HG02884 (cell line): Measurements from ENCODE around the gene GSS.

Experiments
- ATAC-seq: cut with Tn5 transposase; IDR thresholded peaks from one replicate; pipeline ENCODE4 v1.9.1; 2021; ENCODE audit warnings: mild to moderate bottlenecking, moderate library complexity; ENCODE audit not compliant: unreplicated experiment

The GSS gene

DNA sequence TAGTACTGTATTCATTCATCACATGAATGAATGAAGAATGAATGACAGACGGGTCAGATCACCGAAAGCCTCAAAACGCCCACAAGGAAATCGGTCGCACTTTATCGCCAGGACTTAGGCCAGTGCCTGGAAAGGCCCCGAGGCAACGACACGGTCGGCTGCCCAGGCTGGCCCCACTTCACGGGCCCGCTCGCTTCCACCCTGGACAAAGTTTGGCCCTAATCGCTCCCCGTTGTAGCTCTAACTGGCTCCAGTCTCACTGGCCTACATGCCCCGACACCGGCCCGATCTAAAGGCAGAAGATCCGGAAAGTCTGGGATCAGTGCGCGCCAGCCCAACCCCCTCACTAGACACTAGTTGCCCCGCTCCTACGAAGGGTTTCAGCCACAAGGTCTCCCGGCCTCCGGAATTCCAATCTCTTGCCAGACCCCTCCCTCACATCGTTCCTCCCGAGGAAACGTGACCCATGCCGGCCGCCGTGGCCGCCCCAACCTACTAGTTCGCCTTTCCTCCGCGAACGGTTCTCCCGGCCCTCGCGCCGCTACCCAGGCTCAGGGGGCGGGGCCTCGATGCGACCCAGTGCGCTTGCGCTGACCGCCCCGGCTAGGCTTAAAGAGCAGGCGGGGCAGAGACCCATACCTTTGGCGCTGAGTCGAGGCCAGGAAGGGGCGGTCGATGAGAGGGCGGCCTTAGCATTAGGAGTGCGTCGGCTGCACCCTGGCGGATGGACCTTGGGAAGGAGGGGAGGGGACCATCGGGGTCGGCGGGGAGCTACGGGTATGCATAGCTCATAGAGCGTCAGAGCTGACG is at the start of gene GSS, which contains the start of gene MYH7B:
Gene GSS, minus strand, starts transcription at position 576 of the 810 bp plus-strand sequence. CDS start 3,954 bp downstream, outside the sequence.
Gene MYH7B, plus strand, starts transcription at position 638 of the 810 bp plus-strand sequence. CDS start 22,138 bp downstream, outside the sequence.
- ATAC-seq = peak; percentile 90

GRCh38 chr20:35004749-35005462 is 49.3 kb upstream of the GSS start:
- no peak for ATAC-seq

DNA sequence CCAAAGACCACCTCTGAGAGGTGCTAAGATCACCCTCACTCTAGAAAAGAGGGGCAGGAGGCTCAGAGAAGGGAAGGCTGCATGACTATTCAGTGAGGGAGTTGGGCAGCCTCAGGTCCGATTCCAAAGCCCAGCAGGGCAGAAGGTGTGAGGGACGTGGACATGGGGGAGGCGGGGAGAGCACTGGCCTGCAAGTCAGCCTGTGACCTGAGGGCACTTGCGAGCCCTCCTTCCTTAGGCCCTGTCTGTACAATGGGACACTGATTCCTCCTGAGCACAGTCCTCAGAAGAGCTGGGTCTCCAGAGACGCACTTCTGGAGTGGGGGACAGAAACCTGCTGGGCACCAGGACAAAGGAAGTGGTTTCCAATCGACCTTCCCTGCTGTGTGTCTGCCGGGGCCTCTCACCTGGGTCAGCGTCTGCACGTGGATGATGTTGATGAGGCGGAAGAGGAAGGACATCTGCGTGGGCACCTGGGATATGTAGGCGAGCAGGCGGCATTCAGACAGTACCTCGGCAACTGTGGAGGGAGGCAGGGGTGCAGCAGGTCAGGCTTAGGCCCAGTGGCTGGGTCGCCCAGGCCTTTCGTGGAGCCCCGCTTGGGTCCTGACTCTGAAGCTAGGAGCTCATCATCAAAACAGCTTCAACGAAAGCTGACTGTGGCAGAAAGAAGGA is 48.6 kb upstream of the GSS start:
- ATAC-seq = no peak

DNA sequence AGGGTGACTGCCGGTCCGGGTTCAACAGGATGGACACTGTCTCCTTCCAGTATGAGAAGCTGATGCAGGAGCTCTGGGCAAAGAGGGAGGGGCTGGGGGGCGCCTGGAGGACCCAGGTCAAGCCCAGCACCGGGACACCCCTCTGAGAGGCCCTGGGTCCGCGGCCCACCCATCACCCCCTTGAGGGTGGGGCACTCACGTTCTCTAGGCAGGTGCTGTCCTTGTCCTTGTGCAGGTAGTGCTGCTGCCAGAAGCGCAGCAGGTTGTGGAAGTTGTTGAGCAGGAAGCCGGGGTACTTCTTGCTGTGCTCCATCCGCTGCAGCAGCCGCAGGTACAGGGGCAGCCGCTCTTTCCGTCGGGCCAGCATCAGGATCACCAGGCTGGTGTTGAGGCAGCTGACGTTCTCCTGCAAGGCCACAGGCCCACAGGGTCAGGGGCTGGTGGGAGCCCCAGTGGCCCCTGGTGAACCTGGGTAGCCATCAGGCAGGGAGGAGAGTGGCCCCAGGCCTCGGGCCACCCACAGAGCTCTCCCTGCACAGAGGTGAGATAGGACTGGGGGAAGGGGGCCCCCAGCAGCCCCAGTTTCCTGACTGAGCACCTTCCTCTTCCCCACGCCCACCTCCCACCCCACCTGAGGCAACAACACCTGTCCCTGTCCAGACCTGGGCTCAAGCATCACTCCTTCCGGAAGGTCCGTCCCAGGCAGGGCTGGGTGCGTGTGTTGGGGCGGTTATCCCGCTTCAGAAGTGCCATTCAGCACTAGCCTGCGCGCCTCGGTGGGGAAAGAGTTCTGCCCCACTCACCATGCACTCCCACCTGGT is 47.8 kb upstream of the GSS start:
- no peak for ATAC-seq

GRCh38 chr20:35002426-35003210 is 47.0 kb upstream of the GSS start:
- ATAC-seq = no peak

DNA sequence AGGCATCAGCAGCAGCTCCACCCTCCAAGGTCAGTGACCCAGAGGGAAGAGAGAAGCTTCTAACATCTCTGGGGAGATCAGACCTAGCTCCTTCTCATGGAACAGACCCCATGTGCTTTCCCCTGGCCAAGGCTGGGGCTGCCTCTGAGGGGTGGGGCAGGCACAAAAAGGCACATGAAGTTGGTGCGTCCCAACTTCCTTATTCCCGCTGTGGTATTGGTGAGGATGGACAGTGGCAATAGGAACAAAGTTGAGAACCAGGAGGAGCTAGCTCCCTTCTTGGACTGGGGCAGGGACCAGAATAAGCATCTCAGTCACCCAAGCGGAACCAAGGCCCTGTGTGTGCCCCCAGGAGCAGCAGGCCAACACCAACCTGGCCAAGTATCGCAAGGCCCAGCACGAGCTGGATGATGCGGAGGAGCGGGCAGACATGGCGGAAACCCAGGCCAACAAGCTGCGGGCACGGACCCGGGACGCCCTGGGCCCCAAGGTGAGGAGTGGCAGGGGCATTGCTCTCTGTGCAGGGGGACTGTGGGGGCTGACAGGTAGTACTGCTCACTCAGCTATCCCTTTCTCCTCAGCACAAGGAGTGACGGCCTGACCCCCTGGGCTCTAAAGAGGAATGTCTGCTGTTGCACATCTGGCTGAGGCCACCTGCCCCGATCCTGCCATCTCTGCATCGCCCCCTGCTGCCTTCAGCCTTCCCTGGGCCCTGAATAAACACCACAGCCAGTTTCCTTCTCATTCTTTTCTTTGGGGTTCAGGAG is 46.2 kb upstream of the GSS start:
- no peak for ATAC-seq

DNA sequence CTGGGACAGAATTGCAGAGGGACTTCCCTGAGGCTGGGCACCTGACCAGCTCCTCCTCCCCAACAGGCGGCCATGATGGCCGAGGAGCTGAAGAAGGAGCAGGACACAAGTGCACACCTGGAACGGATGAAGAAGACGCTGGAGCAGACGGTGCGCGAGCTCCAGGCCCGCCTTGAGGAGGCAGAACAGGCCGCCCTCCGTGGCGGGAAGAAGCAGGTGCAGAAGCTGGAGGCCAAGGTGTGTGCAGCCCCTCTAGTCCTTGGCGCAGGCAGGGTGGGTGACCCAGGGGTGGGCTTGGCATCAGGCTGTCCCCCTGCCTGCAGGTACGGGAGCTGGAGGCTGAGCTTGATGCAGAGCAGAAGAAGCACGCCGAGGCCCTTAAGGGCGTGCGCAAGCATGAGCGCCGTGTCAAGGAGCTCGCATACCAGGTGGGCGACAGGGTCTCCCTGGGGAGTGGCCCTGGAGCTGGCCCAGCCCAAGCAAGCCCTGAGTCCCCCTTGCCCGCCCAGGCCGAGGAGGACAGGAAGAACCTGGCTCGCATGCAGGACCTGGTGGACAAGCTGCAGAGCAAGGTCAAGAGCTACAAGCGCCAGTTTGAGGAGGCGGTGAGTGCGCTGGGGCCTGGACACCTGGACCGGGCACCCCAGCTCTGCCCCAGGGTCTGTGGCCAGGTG is 45.5 kb upstream of the GSS start:
- no peak for ATAC-seq

DNA sequence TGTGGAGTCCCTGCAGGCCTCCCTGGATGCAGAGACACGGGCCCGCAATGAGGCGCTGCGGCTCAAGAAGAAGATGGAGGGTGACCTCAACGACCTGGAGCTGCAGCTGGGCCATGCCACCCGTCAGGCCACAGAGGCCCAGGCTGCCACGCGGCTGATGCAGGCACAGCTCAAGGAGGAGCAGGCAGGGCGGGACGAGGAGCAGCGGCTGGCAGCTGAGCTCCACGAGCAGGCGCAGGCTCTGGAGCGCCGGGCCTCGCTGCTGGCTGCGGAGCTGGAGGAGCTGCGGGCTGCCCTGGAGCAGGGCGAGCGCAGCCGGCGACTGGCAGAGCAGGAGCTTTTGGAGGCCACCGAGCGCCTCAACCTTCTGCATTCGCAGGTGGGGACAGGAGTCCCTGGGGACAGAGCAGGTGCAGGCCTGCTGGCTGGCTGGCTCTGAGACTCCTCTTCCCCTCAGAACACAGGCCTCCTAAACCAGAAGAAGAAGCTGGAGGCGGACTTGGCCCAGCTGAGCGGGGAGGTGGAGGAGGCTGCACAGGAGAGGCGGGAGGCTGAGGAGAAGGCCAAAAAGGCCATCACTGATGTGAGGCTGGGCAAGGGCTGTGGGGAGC is 44.8 kb upstream of the GSS start:
- no peak for ATAC-seq

DNA sequence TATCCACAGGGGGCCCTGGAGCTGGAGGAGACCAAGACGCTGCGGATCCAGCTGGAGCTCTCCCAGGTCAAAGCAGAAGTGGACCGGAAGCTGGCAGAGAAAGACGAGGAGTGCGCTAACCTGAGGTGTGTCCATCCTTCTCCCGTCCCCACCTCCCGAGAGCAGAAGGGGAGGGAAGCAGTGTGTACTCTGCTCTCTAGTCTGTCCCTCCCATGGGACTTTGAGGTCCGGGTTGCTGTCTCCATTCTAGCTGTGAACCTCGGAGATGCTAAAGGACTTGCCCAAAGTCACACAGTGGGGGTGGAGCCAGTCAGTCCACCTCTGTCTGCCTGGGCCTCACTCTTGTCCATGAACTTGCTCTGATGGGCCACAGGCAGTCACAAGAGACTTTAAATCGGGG is 44.2 kb upstream of the GSS start:
- no peak for ATAC-seq

GRCh38 chr20:34999021-34999451 is 43.4 kb upstream of the GSS start:
- no peak for ATAC-seq

GRCh38 chr20:34998331-34998950 is 42.8 kb upstream of the GSS start:
- ATAC-seq = no peak

GRCh38 chr20:34997774-34998173 is 42.2 kb upstream of the GSS start:
- ATAC-seq = no peak

DNA sequence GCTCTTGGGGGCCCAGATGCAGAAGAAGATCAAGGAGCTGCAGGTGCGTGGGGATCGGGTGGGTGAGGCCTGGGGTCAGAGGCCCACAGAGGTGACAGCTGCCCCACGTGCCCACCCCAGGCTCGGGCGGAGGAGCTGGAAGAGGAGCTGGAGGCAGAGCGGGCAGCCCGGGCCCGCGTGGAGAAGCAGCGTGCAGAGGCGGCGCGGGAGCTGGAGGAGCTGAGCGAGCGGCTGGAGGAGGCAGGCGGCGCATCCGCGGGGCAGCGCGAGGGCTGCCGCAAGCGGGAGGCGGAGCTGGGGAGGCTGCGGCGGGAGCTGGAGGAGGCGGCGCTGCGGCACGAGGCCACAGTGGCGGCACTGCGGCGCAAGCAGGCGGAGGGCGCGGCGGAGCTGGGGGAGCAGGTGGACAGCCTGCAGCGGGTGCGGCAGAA is 41.5 kb upstream of the GSS start:
- no peak for ATAC-seq

- no peak for ATAC-seq
Observed at GRCh38 chr20:34996243-34997028, 40.8 kb upstream of the GSS start.

DNA sequence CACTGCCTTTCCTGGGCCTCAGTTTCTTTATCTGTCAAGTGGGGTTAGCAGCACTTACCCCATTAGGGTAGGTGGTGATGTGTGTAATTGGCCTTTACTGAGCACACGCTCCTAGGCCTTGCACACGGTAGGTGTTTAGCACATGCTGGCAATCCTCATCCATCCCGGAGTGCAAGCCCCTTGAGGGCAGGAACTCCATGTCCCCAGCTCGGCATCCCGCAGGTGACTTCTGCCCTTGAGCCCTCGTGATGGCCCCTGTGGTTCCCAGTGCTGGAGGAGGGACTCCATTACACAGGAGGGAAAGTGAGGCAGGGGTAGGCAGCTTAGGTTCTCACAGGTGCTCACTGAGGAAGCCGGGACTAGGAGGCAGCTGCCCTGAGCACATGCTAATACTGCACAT is 40.1 kb upstream of the GSS start:
- no peak for ATAC-seq

GRCh38 chr20:34995192-34995591 is 39.6 kb upstream of the GSS start:
- ATAC-seq = no peak
